Superior temporal gyrus (tissue), 1 donor: ENCODE measurements around the gene MAGI1.
"Not testable (repeated sequence)": the region's sequence is repeated elsewhere in the genome, so short reads cannot be mapped to it uniquely, and the experiment has no call there.

Experiments used
- DNase-seq: peaks from one replicate; pipeline ENCODE4 v3.0.0-alpha.2; 2016; ENCODE audit errors: extremely low spot score

MAGI1 gene

GRCh38 chr3:66039590-66039887 is 821 bp upstream of the MAGI1 start:
- DNase-seq: peak; percentile 21

- DNase-seq: no peak
These were observed 363 bp downstream of the MAGI1 start for GRCh38 chr3:66038384-66038725.

- DNase-seq: no peak
These were observed 740 bp downstream of the MAGI1 start for GRCh38 chr3:66037986-66038369.

GRCh38 chr3:66037330-66037985 is 1.3 kb downstream of the MAGI1 start:
- DNase-seq: no peak

- peak; percentile 45 for DNase-seq
These were observed 2.1 kb downstream of the MAGI1 start for GRCh38 chr3:66036586-66037148.

- peak; percentile 38 for DNase-seq
These were observed 2.8 kb downstream of the MAGI1 start for GRCh38 chr3:66035763-66036477.

- no peak for DNase-seq
These were observed 5.2 kb downstream of the MAGI1 start for GRCh38 chr3:66033241-66034138.

GRCh38 chr3:66031102-66031698 is 7.5 kb downstream of the MAGI1 start:
- no peak for DNase-seq

GRCh38 chr3:66029443-66029842 is 9.3 kb downstream of the MAGI1 start:
- DNase-seq: no peak

- DNase-seq: no peak
These were observed 9.7 kb downstream of the MAGI1 start for GRCh38 chr3:66029014-66029413.

- DNase-seq: peak; percentile 9
These were observed 10.3 kb downstream of the MAGI1 start for GRCh38 chr3:66028457-66028856.

GRCh38 chr3:66027099-66027498 is 11.6 kb downstream of the MAGI1 start:
- DNase-seq: not testable (repeated sequence)

GRCh38 chr3:66023738-66024385 is 14.9 kb downstream of the MAGI1 start:
- no peak for DNase-seq

GRCh38 chr3:66023229-66023628 is 15.5 kb downstream of the MAGI1 start:
- DNase-seq: no peak

- DNase-seq: no peak
These were observed 17.0 kb downstream of the MAGI1 start for GRCh38 chr3:66021731-66022131.

- no peak for DNase-seq
These were observed 18.8 kb downstream of the MAGI1 start for GRCh38 chr3:66019896-66020295.

GRCh38 chr3:66018057-66019033 is 20.4 kb downstream of the MAGI1 start:
- DNase-seq: no peak

GRCh38 chr3:66017591-66017990 is 21.1 kb downstream of the MAGI1 start:
- DNase-seq: no peak

GRCh38 chr3:66017084-66017483 is 21.6 kb downstream of the MAGI1 start:
- no peak for DNase-seq

- no peak for DNase-seq
These were observed 22.9 kb downstream of the MAGI1 start for GRCh38 chr3:66015841-66016240.
